HG03521 (cell line): ENCODE results near the gene UGT2B17.
"Not testable (repeated sequence)": the region's sequence is repeated elsewhere in the genome, so short reads cannot be mapped to it uniquely, and the experiment has no call there.

Source experiments
- ATAC-seq: cut with Tn5 transposase; IDR thresholded peaks from one replicate; pipeline ENCODE4 v1.9.1; 2021; ENCODE audit warnings: mild to moderate bottlenecking, moderate library complexity; ENCODE audit not compliant: unreplicated experiment

UGT2B17 gene

DNA sequence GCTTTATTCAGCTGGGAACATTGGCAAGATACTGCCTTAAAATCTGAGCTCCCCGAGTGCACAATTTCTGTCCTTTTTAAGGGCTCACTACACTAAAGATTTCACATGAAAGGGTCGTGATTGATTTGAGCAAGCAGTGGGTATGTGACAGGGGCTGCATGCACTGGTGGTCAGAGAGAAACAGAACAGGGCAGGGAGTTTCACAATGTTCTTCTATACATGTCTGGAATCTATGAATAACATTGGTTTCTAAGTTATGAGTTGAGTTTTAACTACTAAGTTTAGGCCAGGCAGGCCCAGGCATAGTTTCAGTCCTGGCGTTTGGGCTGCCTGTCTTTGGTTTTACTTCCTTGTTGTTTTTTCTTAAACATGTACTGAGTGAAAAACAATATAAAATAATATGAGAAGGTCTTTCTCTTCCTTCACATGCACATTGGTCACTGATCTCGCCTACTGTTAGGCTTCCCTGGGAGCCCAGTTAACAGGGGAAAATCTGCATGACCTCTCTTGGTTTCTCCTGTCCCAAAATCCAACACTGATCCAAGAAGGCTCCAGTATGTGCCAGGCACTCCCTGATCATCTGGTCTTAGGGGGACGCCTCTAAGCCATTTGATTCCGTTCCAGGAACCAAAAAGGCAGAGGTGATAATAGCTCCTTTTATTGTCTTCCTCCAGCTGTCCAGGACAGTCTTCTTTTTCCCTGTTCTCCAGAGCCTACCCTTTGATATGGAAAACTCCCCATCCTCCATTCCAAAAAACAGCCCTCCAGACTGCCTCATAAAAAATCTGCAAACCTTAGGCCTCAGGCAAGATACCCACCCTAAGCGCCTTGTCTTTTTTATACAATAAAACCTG is at the start of gene UGT2B17:
TSS of gene UGT2B17 (minus strand) at position 51 of the 854 bp plus-strand sequence. CDS start 7,838 bp downstream, outside the sequence.
- peak; percentile 89 for ATAC-seq

GRCh38 chr4:68622731-68623130 is 46.6 kb upstream of the UGT2B17 start:
- ATAC-seq, result peak; percentile 51

DNA sequence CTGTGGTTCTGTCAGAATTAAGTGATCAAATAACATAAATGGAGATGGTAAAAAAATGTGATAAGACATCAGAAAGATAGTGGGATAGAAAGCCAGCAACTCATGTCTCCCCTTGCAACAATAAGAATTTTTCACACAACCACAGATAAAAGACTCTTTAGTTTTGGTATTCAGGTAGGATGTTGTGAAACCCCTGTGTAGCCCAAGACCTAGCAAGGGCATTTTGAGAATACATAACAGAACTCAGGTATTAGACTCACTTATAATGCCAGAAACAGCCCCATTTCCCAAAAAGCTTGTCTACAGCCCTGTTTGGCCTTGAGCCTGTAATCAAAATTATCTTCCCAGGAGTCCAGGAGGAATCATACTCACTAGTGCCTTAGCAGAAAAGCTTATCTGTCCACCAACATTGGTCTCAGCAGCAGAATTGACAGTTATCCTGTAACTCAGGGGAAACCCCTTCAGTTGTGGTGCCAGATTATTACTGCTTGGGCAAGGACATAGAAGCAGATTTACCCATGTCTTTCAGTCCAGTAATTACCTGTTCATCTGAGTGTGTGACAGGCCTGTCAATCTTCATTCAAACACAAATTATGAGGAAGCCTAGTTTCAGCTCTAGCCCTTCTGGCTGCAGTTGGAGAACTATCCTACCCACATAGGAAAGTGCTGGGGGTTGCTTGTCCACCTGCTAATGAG is 41.0 kb upstream of the UGT2B17 start:
- no peak for ATAC-seq

- ATAC-seq, result no peak
Observed at GRCh38 chr4:68615699-68616422, 39.7 kb upstream of the UGT2B17 start.

DNA sequence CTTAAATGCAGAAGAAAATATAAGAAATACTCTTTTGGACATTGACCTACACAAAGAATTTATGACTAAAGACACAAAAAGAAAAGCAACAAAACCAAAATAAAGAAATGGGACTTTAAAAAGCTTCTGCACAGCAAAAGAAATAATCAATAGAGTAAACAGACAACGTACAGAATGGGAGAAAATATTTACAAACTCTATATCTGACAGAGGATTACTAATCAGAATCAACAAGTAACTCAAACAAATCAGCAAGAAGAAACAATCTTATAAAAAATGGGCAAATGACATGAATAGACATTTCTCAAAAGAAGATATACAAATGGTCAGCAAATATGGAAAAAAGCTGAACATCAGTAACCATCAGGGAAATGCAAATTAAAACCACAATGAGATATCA is 37.6 kb upstream of the UGT2B17 start:
- no peak for ATAC-seq

DNA sequence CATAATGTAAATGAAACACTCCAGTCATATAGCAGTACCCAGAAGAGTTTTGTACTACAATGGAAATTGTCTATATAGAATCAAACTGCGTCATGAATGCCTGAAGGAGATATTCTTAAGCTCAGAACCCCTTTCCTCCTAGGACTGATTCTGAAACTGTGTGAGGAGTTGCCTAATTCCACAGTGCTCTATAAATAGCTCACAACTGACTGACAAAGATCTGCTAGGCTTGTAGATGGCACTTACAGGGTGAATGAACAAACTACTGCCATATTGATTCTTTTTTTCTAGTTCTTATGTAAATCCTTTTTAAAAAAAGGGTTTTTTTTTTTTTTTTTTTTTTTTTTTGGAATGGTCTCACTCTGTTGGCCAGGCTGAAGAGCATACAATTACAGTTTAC is 30.1 kb upstream of the UGT2B17 start:
- no peak for ATAC-seq

- ATAC-seq, result no peak
Observed at GRCh38 chr4:68599150-68599549, 23.0 kb upstream of the UGT2B17 start.

GRCh38 chr4:68597482-68597881 is 21.4 kb upstream of the UGT2B17 start:
- no peak for ATAC-seq

DNA sequence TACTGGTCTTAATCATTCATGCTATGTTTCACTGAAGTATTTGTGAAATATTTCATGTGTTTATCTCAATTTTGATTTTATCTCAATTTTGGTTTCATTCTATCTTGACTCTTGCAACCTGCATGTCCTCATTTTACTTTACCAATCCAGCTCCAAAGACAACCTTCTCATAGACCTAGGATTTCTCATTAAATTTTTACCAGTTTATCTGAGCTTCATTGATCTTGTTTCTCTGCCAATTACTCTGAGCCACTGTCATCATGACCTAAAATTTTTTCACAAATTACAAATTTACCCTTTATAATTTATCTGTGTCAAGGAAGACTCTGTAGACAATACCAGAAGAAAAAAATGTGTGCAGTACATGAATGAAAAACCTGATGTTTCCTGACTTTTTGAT is 18.6 kb upstream of the UGT2B17 start:
- no peak for ATAC-seq

GRCh38 chr4:68593112-68593511 is 17.0 kb upstream of the UGT2B17 start:
- no peak for ATAC-seq

DNA sequence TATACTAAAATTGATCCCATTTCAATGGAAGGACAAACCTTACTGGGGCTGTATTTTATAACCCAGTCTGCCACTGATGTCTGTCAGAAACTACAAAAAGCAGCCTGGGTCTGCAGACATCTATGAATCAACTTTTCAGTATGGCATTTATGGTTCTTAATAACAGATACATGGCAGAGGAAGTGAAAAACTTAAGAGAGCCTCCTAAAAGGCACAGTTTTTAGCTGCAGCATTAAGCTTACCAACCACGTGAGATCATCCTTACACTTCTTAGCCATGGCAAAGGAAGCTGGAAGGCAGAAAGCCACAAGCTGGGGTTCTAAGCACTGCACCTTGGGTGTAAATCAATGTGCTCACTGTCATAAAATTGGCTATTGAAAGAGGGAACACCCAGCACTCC is 16.6 kb upstream of the UGT2B17 start:
- no peak for ATAC-seq

GRCh38 chr4:68591204-68591603 is 15.1 kb upstream of the UGT2B17 start:
- ATAC-seq, result no peak

DNA sequence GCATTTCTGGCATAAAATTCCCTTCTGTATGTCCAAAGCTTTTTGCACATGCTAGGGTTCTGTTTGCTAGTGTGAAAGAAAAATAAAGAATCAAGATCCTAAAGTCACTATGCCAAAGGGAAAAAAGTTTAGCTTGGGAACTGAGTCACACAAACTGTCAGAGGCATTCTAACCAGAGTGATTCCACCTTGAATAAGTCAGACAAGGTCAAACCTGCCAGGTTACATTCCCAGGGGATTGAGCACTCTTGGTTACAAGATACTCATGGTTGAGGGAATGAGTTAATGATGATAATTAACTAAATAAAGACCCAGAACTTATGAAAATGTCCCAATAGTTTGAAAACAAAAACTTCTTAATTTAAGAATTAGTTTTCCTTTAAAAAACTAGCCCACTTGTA is 13.7 kb upstream of the UGT2B17 start:
- no peak for ATAC-seq

DNA sequence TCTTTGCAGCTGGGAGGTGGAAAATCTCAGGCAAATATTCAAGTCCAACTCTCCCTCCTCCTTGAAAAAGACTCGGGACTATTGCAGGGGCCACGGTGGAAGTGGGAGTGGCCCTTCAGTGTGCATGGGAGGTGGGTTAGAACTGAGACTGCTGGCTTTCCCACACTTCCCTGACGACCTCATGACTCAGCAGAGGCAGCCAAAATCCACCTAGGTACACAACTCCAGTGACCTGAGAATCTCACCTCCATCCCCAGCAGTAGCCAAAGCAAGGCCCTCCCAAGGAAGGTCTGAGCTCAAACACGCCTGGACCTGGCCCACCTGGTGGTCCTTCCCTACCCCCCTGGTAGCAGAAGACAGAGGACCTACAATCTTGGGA is 6.2 kb upstream of the UGT2B17 start:
- no peak for ATAC-seq

DNA sequence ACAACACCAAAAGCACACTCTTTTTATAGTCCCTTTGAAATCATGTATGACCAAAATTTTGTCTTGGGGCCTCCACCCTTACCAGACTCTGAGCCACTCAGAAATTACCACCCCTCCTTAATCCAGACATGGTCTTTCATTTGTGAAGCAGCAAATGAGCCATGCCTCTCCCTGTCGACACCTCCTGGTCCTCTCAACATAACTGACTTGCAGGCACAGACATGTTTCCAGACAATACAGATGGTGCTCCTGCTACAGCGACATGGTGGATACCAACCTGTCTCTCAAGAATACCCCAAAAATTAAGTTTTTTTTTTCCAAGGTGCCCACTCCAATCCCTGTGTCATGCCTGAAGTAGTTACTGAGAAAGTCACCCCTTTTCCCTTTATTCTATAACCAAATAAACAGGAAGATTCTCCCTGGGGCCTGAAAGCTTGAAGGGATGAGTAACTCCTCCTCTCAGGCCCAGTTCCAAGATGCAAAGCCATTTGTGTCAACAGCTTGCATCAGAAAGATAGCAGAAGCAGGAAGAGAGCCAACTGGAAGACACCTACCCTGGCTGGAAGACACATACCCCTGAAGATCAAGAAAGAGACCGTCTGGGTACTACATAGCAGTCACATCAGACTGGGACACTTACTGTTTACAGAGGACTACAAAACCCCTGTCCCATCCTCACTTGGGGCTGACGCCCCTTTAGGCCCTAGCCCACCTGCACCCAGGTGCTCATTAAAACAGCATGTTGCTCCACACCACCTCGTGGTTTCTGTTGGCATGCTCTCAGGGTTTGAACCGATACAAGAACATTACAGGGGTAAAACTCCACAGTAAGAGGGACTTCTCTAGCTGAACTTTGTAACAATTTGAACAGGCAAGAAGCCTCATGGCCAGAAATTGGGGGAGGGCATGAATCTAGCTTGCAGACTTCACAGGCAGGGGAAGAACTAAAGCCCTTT is 5.5 kb upstream of the UGT2B17 start:
- no peak for ATAC-seq

DNA sequence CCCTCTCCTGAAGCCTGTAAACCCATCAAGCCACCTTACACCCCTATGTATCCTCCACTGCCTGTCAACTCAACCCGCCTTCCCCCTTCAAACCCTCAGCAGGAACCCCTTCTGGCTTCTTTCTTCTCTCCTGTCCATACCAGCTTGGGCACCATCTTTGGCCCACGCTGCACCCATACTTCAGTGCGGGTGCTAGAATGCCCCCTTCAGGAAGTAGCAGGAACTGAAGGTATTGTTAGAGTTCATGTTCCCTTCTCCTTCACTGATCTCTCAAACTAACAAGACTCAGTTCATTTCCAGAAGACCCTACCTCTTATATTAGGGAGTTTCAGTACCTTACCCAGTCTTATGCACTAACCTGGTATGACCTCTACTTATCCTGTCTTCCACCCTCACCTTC is 1.5 kb upstream of the UGT2B17 start:
- ATAC-seq, result no peak

GRCh38 chr4:68575636-68576035 is 486 bp downstream of the UGT2B17 start:
- not testable (repeated sequence) for ATAC-seq

- no peak for ATAC-seq
Observed at GRCh38 chr4:68575081-68575480, 1.0 kb downstream of the UGT2B17 start.

- no peak for ATAC-seq
Observed at GRCh38 chr4:68572653-68573170, 3.4 kb downstream of the UGT2B17 start.

DNA sequence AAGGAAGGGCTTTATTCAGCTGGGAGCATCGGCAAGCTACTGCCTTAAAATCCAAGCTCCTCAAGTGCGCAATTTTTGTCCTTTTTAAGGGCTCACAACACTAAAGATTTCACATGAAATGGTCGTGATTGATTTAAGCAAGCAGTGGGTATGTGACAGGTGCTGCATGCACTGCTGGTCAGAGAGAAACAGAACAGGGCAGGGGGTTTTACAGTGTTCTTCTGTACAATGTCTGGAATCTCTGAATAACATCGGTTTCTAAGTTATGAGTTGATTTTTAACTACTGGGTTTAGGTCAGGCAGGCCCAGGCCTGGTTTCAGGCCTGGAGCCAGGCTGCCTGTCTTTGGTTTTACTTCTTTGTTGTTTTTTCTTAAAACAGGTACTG is 6.0 kb downstream of the UGT2B17 start:
- no peak for ATAC-seq
